Upper lobe of left lung (tissue), 6 donors: Measurements from ENCODE around the gene TRIM31. TPM values are rescaled to one million over a fixed set of nuclear protein-coding genes. Genes with fewer than 3 reads are reported as not detected.

ENCODE experiments used
- ATAC-seq, 2 donors: fragments of 200-7000 bp; cut with Tn5 transposase; one replicate each; pipeline ENCODE4 v1.9.1; 2022; ENCODE audit warnings: mild to moderate bottlenecking in 2 of 2, moderate library complexity in 2 of 2; ENCODE audit not compliant: low FRiP score in 2 of 2
- DNase-seq, 2 donors: peaks; one replicate each; pipeline ENCODE4 v3.0.0-alpha.2; 2019 to 2020
- H3K27ac ChIP-seq, 4 donors: fragments of 200-600 bp; sonication (generic); one replicate each; pipeline ENCODE4 v1.5.1; 2016 to 2019
- H3K27me3 ChIP-seq, 4 donors: fragments of 200-600 bp; sonication (generic); one replicate each; pipeline ENCODE4 v1.5.1; 2017 to 2019
- H3K36me3 ChIP-seq, 4 donors: fragments of 200-600 bp; sonication (generic); one replicate each; pipeline ENCODE4 v1.5.1; 2016 to 2019
- H3K4me1 ChIP-seq, 4 donors: fragments of 200-600 bp; sonication (generic); one replicate each; pipeline ENCODE4 v1.5.1; 2018 to 2019
- H3K4me3 ChIP-seq, 4 donors: fragments of 200-600 bp; sonication (generic); one replicate each; pipeline ENCODE4 v1.5.1; 2017 to 2019; ENCODE audit warnings: mild to moderate bottlenecking in 2 of 4, moderate library complexity in 1 of 4
- H3K9me3 ChIP-seq, 4 donors: fragments of 200-600 bp; sonication (generic); one replicate each; pipeline ENCODE4 v1.5.1; 2018 to 2019
- EP300 ChIP-seq, 4 donors: sonication (generic); formaldehyde crosslinking; IDR thresholded peaks; one replicate each; pipeline ENCODE4 v1.5.1; 2017; ENCODE audit warnings: antibody characterized with exemption in 4 of 4, control low read depth in 2 of 4
- POLR2A ChIP-seq, 4 donors: fragments of 450-650 bp; IDR thresholded peaks; one replicate each; pipeline ENCODE4 v1.5.1; 2016 to 2017; ENCODE audit warnings: antibody characterized with exemption in 4 of 4, mild to moderate bottlenecking in 2 of 4
- POLR2AphosphoS5 ChIP-seq, 2 donors: sonication (generic); formaldehyde crosslinking; IDR thresholded peaks; one replicate each; pipeline ENCODE4 v1.5.1; 2017; ENCODE audit warnings: antibody characterized with exemption in 2 of 2
- WGBS, 2 donors: methylation state at CpG; one replicate each; pipeline ENCODE4 v1.1.5; 2017 to 2018; 5-methylcytosine and 5-hydroxymethylcytosine counted together
- total RNA-seq, 6 donors: library from RNA; depleted of rRNA in 4 of 6; stranded (reverse); fragments of >200 nt in 4 of 6; gene quantifications; one replicate each; pipeline versions ENCODE4 v1.1.0 to v1.2.1, GENCODE V29; 2016 to 2021
- TF ChIP-seq, protein P1 (sequence below), 6 experiments: fragments of 450-650 bp in 4 of 6; fragments of 200-600 bp in 2 of 6; sonication (generic) in 2 of 6; IDR thresholded peaks; one replicate each; pipeline ENCODE4 v1.5.1; 2016 to 2019; ENCODE audit warnings: antibody characterized with exemption in 6 of 6
- donor health status: DM: no; HTN: no; CAD: no; lungs with moderate emphysema.
- donor health status: DM: no; HTN: yes; CAD: no; lungs with severe emphysema.

Gene TRIM31
- total RNA-seq, 6 donors from 2014 or later, result 0.17 to 0.79 TPM; not detected in 4

DNA sequence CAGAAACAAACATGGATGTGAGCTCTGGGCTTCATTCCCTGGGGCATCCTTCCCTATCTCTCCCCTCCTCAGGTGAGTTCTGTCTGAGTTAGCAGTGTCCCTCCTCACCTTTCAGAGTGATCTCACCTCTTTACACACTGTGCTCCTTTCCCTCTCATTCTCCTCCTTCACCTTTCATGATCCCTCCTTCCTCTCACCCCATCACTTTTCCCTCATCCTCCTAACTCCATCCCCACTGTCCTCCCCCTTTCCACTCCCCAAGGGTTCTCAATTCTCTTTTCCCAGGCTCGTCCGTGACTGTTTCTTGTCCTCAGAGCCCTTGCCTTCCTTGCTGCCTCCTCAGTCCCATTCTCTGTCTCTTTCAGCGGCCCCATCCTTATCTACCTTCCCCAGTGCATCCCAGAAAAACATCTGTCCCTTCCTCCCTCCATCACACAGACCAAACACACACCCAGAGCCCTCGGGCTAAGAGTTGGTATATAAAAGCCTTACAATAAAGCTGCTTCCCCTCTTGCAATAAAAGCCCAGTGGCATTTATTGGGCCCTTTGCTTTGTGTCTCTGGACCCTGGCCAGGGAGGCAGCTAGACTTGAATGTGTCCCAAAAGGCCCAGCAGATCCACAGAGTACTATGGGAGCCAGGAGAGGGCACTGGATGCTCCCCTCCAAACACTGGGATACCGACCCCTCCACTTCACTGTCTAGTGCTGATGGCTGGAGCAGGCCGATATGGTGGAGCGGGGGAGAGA, 39.2 kb downstream of the TRIM31 start:
- no peak for DNase-seq
- ATAC-seq, result no peak
- WGBS, 2 donors, result 62% methylated on average over 6 to 7 of the region's 7 CpGs
- Histone ChIP-seq H3K27me3 (peaks cover 1 to 24% (median 12%) of the 10 kb centered on the region in 4 donors), H3K36me3 (peaks cover 0 to 18% (median 18%) of the 10 kb centered on the region in 4 donors), H3K9me3 (no peaks in the 10 kb centered on the region), H3K4me1 (peaks cover 18 to 31% (median 25%) of the 10 kb centered on the region in 4 donors), H3K27ac (no peak overlapping the region), H3K4me3 (peak overlapping the region in 2 of 4 donors; percentile 51 to 59)
- TF ChIP-seq, protein P1, sequence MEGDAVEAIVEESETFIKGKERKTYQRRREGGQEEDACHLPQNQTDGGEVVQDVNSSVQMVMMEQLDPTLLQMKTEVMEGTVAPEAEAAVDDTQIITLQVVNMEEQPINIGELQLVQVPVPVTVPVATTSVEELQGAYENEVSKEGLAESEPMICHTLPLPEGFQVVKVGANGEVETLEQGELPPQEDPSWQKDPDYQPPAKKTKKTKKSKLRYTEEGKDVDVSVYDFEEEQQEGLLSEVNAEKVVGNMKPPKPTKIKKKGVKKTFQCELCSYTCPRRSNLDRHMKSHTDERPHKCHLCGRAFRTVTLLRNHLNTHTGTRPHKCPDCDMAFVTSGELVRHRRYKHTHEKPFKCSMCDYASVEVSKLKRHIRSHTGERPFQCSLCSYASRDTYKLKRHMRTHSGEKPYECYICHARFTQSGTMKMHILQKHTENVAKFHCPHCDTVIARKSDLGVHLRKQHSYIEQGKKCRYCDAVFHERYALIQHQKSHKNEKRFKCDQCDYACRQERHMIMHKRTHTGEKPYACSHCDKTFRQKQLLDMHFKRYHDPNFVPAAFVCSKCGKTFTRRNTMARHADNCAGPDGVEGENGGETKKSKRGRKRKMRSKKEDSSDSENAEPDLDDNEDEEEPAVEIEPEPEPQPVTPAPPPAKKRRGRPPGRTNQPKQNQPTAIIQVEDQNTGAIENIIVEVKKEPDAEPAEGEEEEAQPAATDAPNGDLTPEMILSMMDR (IDR thresholded peaks at IDR 0.05), result no peak
- TF ChIP-seq POLR2A (IDR thresholded peaks at IDR 0.05) (no peak), POLR2AphosphoS5 (IDR thresholded peaks at IDR 0.05) (no peak), EP300 (IDR thresholded peaks at IDR 0.05) (no peak)

DNA sequence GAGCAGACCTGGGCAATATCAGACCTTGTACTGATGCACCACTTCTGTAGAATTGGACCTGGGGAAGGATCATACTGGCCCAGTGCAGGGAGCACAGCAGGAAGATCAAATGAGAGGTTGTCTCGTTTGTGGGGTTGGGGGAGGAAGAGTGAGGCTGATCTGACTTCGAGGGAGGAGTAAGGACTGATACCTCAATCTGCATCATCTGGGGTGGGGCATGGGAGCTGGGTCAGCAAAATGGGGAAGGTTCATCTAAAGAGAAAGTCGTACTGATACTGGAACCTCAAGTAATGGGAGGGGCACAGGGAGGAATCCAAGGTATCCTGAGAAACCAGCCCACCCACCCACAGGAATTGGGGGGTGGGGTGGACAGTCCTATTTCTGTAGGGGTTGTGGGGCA, 41.0 kb downstream of the TRIM31 start:
- ATAC-seq, result no peak
- WGBS, 2 donors, result 56 to 65% methylated on average over 3 of the region's 3 CpGs
- Histone ChIP-seq H3K36me3 (peaks cover 0 to 21% (median 21%) of the 10 kb centered on the region in 4 donors), H3K9me3 (no peaks in the 10 kb centered on the region), H3K27me3 (peaks cover 1 to 24% (median 12%) of the 10 kb centered on the region in 4 donors), H3K4me3 (no peak overlapping the region), H3K4me1 (peaks cover 27 to 43% (median 33%) of the 10 kb centered on the region in 4 donors), H3K27ac (no peak overlapping the region)
- DNase-seq, result no peak
- TF ChIP-seq POLR2A (IDR thresholded peaks at IDR 0.05) (no peak), EP300 (IDR thresholded peaks at IDR 0.05) (no peak), POLR2AphosphoS5 (IDR thresholded peaks at IDR 0.05) (no peak)
- TF ChIP-seq, protein P1 (IDR thresholded peaks at IDR 0.05), result no peak

DNA sequence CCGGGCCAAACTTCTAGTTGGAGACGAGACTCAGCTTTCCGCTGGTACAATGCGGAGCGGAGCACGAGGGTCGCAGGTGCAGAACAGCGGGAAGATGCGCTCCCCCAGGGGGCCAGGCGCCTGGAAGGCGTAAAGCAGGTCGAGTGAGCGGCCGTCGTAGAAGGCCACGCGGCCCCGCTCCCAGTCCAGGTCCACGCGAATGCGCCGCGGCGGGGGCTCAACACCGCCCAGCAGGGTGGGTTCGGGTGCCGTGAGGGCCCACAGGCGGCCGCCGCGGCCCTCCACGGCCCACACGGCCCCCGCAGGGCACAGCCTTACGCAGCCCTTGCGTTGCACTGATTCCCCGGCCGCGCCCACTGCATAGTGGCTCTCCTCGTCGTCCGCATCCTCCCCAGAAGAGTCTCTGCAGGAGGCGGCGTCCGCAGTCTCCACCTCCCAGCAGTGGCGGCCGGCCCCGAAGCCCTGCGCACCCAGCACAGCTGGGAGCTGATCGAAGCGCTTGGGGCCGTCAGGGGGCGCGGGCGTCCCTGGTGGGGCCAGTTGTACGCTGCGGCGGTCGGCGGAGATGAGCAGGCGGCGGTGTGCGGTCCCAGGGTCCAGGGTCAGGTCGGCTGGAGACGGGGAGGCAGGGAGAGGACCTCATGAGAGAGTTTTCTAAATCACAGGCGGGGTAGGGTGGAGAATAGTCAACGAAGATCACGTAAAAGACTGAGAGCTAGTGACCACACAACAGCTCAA, 41.6 kb downstream of the TRIM31 start:
- Histone ChIP-seq H3K27me3 (peaks cover 1 to 24% (median 12%) of the 10 kb centered on the region in 4 donors), H3K4me3 (no peak overlapping the region), H3K27ac (no peak overlapping the region), H3K9me3 (no peaks in the 10 kb centered on the region), H3K36me3 (peaks cover 0 to 21% (median 21%) of the 10 kb centered on the region in 4 donors), H3K4me1 (peaks cover 27 to 46% (median 33%) of the 10 kb centered on the region in 4 donors)
- no peak for ATAC-seq
- peak in 1 of 4 donors; percentile 7 for TF ChIP-seq POLR2A (IDR thresholded peaks at IDR 0.05)
- TF ChIP-seq POLR2AphosphoS5 (IDR thresholded peaks at IDR 0.05), result no peak
- no peak for TF ChIP-seq EP300 (IDR thresholded peaks at IDR 0.05)
- peak in 1 of 2 donors; percentile 85 for DNase-seq
- 38 to 62% methylated on average over 20 to 55 of the region's 68 CpGs for WGBS, 2 donors

DNA sequence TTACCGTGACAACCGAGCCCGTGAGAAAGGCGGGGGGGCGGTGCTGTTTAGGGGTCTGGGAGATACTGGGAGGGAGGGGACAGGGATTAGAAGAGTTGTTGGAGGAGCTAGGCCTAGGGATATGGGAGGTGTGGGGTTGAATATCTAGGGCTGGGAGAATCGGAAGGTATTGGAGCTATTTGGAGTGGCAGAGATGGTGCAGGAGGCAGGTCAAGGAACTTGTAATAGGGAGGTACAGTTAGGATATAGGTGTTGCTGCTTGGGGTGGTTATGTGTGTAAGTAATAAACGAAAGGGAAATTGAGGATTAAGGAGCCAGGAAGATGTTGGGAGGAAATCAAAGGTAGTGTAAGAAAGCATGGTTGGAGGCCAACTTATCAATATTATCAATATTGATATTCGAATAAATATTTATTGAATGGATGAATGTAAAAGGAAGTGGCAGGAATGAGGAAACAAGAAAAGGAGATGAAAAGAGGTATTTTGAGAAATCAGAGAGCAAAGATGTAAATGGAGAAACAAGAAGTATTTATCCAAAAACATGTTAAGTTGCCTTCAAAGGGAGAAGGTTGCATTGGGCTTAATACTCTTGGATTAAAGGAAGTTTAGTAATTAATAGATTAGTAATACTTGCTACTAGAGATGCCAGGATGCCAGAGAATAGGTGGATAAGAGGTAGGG, 45.3 kb downstream of the TRIM31 start:
- Histone ChIP-seq H3K27ac (peak overlapping the region; percentile 87 to 95 (median 92)), H3K4me3 (peak overlapping the region; percentile 65 to 83 (median 69)), H3K36me3 (peaks cover 0 to 29% (median 21%) of the 10 kb centered on the region in 4 donors), H3K27me3 (peaks cover 0 to 3% (median 0%) of the 10 kb centered on the region in 4 donors), H3K9me3 (no peaks in the 10 kb centered on the region), H3K4me1 (peaks cover 15 to 26% (median 22%) of the 10 kb centered on the region in 4 donors)
- TF ChIP-seq EP300 (IDR thresholded peaks at IDR 0.05) (no peak), POLR2A (IDR thresholded peaks at IDR 0.05) (no peak), POLR2AphosphoS5 (IDR thresholded peaks at IDR 0.05) (no peak)
- ATAC-seq (no peak), DNase-seq (no peak)
- WGBS, 2 donors, result 12 to 13% methylated on average over 8 of the region's 8 CpGs

DNA sequence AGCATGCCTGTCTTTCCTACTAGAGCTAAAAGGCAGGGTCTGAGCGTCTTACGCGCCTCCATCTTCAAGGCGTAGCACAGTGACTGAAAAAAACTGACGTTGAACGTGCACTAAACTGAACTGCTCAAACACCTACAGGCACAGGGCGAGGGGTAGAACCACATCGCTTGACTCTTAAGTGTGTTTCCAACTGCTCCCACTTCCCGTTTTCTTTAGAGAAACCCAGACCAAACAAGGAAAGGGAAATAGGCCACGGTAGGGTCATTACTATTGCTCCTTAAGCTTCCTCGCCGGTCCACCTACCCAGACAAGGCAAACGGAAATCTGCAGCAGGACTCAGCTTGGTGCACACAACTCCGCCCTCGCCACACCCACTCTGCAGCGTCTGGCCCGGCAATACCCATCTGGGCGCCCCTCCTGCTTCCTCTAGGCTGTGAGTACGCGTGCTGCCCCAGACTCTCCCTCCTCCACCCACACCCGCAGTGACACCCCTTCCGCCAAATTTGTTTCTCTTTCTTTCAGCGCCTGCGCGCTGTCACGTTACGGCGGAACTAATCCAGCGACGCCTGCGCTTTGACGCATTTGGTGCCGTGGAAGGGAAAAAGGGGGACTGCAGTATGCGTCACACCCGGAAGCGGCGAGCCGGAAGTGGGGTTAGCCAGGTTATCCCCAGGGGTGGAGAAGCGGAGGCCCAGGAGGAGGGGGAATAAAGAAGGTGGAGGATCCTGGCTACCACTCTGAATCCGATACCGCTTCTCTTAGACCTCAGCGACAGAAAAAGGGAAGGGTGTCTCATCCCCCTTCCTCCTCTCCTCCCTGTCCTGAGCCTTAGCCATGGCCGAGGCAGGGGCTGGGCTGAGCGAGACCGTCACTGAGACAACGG, 46.1 kb downstream of the TRIM31 start, which contains the start of gene PPP1R11:
Gene PPP1R11 (plus strand): TSS at position 622 of the 883 bp plus-strand sequence. CDS start 213 bp downstream, at position 835.
- peaks cover 22 to 33% (median 28%) of the 10 kb centered on the region in 4 donors for H3K4me1 ChIP-seq
- 0 to 1% methylated on average over 43 to 46 of the region's 46 CpGs for WGBS, 2 donors
- H3K36me3 ChIP-seq, result peaks cover 0 to 29% (median 21%) of the 10 kb centered on the region in 4 donors
- H3K9me3 ChIP-seq, result no peaks in the 10 kb centered on the region
- peak within 1 kb of the TSS; percentile 65 to 83 (median 69) for H3K4me3 ChIP-seq
- peak; percentile 98 to 100 for ATAC-seq
- peak; percentile 94 to 100 for DNase-seq
- H3K27me3 ChIP-seq, result peaks cover 0 to 3% (median 0%) of the 10 kb centered on the region in 4 donors
- TF ChIP-seq, protein P1 (IDR thresholded peaks at IDR 0.05), result peak in 1 of 6 experiments; percentile 20
- TF ChIP-seq POLR2A (IDR thresholded peaks at IDR 0.05) (peak in 3 of 4 donors; percentile 65 to 91 (median 72)), POLR2AphosphoS5 (IDR thresholded peaks at IDR 0.05) (peak; percentile 93), EP300 (IDR thresholded peaks at IDR 0.05) (peak in 1 of 4 donors; percentile 90)
- peak within 1 kb of the TSS; percentile 87 to 95 (median 92) for H3K27ac ChIP-seq
